ENCODE results near the gene DHX57.
"Not testable (repeated sequence)": the region's sequence is repeated elsewhere in the genome, so short reads cannot be mapped to it uniquely, and the experiment has no call there.

Gene DHX57

DNA sequence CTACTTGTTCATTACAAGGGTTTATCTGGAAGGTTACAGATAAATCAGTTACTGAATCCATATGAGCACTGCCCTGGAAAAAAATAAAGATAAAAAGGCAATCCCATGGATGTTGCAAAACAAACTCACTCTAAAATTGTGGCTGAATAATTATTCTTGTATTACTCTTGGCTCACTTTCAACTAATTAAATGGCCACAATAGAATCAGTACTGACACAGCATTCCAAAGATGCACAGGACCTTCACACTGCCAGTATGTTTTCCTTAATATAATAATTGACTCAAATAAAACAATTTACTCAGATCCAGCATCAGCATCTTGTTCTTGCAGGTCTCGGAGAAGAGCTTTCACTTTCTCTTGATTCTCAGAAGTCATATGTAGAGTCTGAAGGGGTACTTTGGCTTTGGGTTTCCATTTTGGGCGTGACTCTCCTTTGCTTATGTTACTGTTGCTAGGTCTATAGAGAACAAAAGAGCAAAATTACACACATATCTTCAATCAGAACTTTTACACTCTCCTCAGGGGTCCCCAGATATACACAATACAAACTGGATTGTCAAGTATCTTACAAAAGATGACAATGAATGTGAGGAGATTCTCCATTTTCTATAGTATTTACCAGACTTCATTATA lies 12.6 kb downstream of the DHX57 start:
- DNase-seq: no peak

DNA sequence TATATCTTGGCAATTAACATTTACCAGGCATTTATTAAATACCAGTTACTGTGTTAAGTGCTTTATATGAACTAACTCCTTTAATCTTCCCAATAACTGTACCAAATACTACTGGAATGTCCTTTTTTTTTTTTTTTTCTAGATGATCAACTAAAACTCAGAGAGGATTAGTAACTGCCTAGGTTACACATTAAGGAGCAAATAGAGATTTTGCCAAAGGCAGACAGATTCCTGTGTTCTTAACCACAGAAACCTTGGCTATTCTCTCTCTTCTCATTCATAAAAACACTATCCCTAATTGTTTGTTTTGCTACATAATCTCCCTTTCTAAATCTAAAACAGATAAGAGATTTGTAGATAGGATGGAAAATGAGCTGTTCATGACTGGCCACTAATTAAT lies 13.3 kb downstream of the DHX57 start:
- DNase-seq: no peak

GRCh38 chr2:38856165-38856564 lies 19.6 kb downstream of the DHX57 start:
- DNase-seq: no peak

DNA sequence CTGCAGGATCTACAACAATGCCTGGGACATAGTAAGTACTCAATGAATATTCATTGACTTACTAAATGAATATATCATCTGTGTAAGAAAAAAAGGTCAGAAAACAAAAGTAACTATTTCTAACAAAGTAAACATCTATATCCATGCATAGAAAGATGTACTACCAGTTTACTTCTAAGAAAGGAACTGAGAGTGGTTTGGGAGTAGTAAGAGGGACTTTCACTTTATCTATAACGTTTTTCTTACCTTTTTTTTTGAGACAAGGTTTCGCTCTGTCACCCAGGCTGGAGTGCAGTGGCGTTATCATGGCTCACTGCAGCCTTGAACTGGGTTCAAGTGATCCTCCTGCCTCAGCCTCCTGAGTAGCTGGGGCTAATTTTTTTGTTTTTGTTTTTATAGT lies 25.7 kb downstream of the DHX57 start:
- no peak for DNase-seq

DNA sequence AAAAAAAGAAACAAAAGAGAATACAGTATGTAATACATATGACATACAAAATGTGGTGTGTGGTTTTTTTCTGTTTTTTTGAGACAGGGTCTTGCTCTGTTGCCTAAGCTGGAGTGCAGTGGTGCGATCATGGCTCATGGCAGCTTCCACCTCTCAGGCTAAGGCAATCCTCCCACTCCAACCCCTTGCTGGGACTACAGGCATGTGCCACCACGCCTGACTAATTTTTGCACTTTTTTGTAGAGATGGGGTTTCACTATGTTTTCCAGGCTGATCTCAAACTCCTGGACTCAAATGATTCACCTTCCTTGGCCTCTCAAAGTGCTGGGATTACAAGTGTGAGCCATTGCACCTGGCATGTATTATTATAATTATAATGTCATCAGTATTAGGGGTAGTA lies 38.9 kb downstream of the DHX57 start:
- no peak for DNase-seq

DNA sequence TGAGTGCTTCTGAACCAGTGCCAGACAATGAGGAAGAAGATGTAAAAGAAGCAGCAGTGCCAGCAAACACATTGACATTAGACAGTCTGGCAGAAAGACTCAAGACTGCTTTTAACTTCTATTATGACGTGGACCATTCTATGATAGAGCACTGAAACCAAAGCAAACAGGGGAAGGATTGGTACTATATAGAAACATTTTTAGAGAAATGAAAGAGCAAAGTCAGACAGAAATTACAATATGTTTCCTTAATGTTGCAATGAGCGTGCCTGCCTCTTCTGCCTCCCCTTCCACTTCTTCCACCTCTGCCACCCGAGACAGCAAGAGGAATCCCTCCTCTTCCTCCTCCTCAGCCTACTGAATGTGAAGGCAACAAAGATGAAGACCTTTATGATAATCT lies 39.7 kb downstream of the DHX57 start:
- DNase-seq: no peak

- no peak for DNase-seq
Measured at GRCh38 chr2:38835015-38835601, 40.6 kb downstream of the DHX57 start.

GRCh38 chr2:38830526-38831159 lies 45.1 kb downstream of the DHX57 start:
- DNase-seq: no peak

DNA sequence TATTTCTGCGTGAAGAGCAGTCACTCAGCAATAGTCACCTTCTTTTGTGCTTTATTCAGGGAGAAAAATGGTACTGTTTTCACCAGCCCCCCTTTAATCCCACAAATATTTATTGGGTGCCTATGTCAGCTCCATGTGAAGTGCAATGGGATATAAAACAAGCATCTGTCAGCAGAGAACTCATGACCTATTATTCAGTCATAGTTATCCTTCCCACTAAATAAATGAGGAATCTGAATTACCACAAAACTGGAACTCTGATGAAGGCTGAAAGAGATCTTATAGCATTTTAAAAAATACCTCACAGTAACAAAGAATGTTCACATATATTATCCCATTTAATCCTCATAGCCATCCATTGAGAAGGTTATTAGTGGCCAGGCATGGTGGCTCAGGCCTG lies 45.8 kb downstream of the DHX57 start:
- DNase-seq: no peak

DNA sequence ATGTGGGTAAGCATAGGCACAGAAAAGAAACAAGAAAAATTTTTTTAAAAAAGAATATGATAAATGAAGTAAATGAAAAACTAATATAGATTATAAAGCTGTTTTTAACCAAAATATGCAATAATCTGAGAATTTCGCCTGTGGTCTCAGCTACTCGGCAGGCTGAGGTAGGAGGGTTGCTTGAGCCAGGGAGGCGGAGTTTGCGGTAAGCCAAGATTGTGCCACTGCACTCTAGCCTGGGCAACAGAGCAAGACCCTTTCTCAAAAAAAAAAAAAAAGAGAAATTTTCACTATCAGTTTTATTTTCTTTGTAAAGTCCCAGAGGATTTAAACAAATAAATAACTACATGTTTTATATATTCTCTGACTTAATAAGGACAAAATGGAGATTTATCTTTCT lies 47.3 kb downstream of the DHX57 start:
- DNase-seq: no peak

DNA sequence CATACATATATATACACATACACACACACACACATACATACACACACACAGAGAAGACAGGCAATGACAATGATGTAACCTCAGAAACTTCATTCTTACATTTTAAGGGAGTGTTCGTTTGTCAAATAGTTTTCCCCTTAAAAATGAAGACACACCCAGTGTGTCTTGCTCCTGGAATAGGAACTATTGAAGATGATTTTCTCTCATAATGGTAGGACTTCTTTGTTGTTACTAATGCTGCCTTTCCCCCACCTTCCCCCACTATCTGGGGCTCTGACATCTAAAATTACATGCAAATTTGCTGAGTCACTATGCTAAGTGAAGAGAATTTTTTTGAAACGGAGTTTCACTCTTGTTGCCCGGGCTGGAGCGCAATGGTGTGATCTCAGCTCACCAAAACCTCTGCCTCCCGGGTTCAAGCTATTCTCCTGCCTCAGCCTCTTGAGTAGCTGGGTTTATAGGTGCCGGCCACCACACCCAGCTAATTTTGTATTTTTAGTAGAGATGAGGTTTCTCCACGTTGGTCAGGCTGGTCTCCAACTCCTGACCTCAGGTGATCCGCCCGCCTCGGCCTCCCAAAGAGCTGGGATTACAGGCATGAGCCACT lies 48.1 kb downstream of the DHX57 start:
- not testable (repeated sequence) for DNase-seq

- DNase-seq: no peak
Measured at GRCh38 chr2:38825956-38826355, 49.8 kb downstream of the DHX57 start.

- no peak for DNase-seq
Measured at GRCh38 chr2:38824906-38825305, 50.8 kb downstream of the DHX57 start.

DNA sequence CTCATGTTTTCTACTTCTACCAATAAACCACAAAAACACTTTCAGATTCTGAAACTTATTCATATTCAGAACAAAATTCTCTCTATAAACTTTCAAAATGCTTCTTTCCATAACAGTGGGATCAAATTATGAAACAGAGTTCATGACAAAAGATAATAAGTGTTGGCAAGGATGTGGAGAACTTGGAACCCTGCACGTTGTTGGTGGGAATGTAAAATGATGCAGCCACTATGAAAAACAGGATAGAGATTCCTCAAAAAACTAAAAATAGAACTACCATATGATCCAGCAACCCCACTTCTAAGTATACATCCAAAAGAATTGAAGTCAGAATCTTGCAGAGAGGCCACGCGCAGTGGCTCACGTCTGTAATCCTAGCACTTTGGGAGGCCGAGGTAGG lies 52.3 kb downstream of the DHX57 start:
- DNase-seq: no peak

GRCh38 chr2:38818565-38818964 lies 57.2 kb downstream of the DHX57 start:
- no peak for DNase-seq

DNA sequence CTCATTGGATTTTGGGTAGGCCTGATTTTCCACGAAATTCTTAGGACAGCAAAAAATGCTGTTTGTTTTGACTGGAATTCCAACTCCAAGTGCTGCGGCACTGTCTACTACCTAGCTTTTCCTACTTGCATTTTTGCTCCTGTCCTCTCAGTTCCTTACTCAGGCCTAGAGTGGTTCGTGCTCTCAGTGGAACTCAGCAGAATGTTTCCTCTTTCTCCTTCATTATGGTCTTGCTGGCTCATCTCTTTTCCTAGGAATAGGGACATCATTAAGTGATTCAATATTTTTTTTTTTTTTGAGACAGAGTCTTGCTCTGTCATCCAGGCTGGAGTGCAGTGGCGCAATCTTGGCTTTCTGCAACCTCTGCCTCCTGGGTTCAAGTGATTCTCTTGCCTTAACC lies 59.8 kb downstream of the DHX57 start:
- DNase-seq: no peak

- no peak for DNase-seq
Measured at GRCh38 chr2:38810488-38810887, 65.2 kb downstream of the DHX57 start.

- no peak for DNase-seq
Measured at GRCh38 chr2:38808677-38809076, 67.1 kb downstream of the DHX57 start.

DNA sequence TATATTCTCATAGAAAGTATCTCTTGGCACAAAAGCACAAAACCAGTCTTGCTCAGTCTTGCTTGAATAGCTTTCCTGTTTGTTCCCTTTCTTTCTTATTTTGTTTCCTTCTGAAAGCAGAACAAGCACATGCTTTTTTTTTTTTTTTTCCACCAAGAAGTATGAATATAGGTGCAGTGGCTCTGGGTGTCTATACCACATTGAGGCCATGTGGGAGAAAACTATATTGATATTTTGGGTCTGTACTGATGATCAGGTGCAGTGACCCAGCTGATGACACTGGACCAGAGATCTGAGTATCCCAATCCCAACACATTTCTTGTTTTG lies 69.0 kb downstream of the DHX57 start:
- DNase-seq: no peak

GRCh38 chr2:38806015-38806732 lies 69.6 kb downstream of the DHX57 start:
- DNase-seq: no peak

- no peak for DNase-seq
Measured at GRCh38 chr2:38797953-38798352, 77.8 kb downstream of the DHX57 start.

DNA sequence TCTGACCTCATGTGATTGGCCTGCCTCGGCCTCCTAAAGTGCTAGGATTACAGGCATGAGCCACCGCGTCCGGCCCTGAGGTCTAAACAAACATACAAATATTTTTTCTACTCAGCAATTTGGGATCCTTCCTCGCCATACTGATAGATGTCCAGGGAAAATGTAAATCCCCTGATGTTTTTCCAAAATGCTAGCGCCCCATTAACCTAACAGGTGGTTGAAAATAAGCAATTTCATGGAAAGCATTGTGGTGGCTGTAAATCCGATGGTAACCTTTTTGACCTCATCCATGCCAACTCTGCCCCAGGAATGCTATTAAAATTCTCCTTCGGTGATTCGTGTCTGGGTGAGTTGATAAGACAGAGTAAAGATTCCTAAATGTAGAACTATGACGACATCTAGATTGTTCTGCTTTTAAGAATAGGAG lies 78.5 kb downstream of the DHX57 start:
- no peak for DNase-seq

- not testable (repeated sequence) for DNase-seq
Measured at GRCh38 chr2:38795016-38795415, 80.7 kb downstream of the DHX57 start.

Data from activated CD4-positive, alpha-beta T cell treated with anti-CD3 and anti-CD28 coated beads, Interleukin-2, amount 50 U/mL, for 48 hours (primary cell).